ENCODE measurements around the gene SLC44A3.

Gene SLC44A3

DNA sequence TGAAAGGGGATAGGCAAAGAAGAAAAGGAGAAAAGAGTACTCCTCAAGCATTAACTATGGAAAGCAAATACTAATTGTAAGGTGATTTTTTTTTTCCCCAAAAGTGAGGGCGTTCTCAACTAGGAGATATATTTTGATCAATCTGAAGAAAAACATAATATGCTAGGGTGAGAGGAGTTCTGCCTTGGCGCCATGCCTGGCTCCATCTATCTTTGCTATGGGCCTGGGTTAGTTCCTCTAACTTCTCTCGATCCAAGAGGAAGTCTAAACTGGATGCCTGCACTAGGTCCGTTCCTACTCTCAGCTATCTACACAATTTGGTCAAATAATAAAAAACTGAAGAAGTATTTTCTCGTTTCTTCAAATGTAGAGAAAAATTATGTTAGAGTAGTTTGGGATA is 86.2 kb downstream of the SLC44A3 start (continued):
- TF ChIP-seq ZBTB7A (tag by site-specific recombination; IDR thresholded peaks at IDR 0.05; ENCODE audit: low read depth) (no peak), RBAK (tag by site-specific recombination; IDR thresholded peaks at IDR 0.05) (no peak), ZNF121 (tag by site-specific recombination; IDR thresholded peaks at IDR 0.05) (no peak), GLIS2 (tag by site-specific recombination; IDR thresholded peaks at IDR 0.05) (no peak), ZNF670 (tag by site-specific recombination; IDR thresholded peaks at IDR 0.05; ENCODE audit: low read depth) (no peak), ZNF571 (tag by site-specific recombination; IDR thresholded peaks at IDR 0.05) (no peak)
- TF ChIP-seq, protein P1, sequence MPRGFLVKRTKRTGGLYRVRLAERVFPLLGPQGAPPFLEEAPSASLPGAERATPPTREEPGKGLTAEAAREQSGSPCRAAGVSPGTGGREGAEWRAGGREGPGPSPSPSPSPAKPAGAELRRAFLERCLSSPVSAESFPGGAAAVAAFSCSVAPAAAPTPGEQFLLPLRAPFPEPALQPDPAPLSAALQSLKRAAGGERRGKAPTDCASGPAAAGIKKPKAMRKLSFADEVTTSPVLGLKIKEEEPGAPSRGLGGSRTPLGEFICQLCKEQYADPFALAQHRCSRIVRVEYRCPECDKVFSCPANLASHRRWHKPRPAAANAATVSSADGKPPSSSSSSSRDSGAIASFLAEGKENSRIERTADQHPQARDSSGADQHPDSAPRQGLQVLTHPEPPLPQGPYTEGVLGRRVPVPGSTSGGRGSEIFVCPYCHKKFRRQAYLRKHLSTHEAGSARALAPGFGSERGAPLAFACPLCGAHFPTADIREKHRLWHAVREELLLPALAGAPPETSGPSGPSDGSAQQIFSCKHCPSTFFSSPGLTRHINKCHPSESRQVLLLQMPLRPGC (tag by site-specific recombination; IDR thresholded peaks at IDR 0.05) = no peak

DNA sequence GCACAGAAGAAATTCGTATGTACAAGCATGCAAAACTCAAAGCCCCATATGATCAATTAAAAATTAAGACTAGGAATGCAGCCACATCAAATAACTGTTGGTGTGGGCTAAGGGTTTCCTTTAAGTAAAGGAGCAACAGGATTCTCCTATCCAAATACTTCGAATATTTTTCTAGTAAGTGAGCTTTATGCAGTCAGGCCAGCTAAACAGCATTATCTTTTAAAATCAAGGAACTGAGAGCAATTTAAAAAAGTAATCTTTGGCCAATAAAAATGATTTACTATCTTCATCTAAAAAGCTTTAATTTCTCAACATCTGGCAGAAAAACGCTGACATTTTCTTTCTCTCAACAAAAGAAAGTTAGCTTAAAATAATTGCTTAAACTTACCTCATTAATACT is 87.0 kb downstream of the SLC44A3 start:
- H3K27ac ChIP-seq (ENCODE audit: extremely low read depth, low read depth, low read length) = no peak overlapping the region
- POLR2A ChIA-PET = interaction anchor here (0.8 kb wide), 1 partner anchor 18 kb away, joined by 4 read pairs; no protein-coding TSS in a partner anchor
- no peaks in the 10 kb centered on the region for H3K9me3 ChIP-seq (ENCODE audit: control insufficient read depth, insufficient read depth, low read depth, low read length)
- H3K4me3 ChIP-seq (ENCODE audit: low read depth, low read length) = no peak overlapping the region
- H3K36me3 ChIP-seq (ENCODE audit: control insufficient read depth in 2 of 2, insufficient read depth in 1 of 2, low read length in 2 of 2) = peaks cover 0 to 3% of the 10 kb centered on the region in 2 experiments; a peak in 2 of 3 replicates
- CTCF ChIA-PET = interaction anchor here (0.8 to 2.8 kb wide), 3 partner anchors 52 to 136 kb away, joined by 3 to 11 read pairs (median 4); no protein-coding TSS in a partner anchor
- H3K4me1 ChIP-seq (ENCODE audit: control insufficient read depth, insufficient read depth, low read length) = peaks cover 8% of the 10 kb centered on the region; the same call in 1 of the 2 replicates
- TF ChIP-seq ZBTB21 (tag by site-specific recombination; IDR thresholded peaks at IDR 0.05) (no peak), ZFP41 (tag by site-specific recombination; IDR thresholded peaks at IDR 0.05; ENCODE audit: borderline replicate concordance) (no peak), ZNF292 (tag by site-specific recombination; IDR thresholded peaks at IDR 0.05; ENCODE audit: borderline replicate concordance, low read depth) (no peak), ZNF501 (tag by site-specific recombination; IDR thresholded peaks at IDR 0.05) (no peak), SP7 (tag by site-specific recombination; IDR thresholded peaks at IDR 0.05) (no peak), ZNF391 (tag by site-specific recombination; IDR thresholded peaks at IDR 0.05; ENCODE audit: borderline replicate concordance, low read depth) (no peak), KLF16 (tag by site-specific recombination; IDR thresholded peaks at IDR 0.05) (no peak), ZNF510 (tag by site-specific recombination; IDR thresholded peaks at IDR 0.05; ENCODE audit: insufficient replicate concordance) (no peak)
- TF ChIP-seq, protein P2, sequence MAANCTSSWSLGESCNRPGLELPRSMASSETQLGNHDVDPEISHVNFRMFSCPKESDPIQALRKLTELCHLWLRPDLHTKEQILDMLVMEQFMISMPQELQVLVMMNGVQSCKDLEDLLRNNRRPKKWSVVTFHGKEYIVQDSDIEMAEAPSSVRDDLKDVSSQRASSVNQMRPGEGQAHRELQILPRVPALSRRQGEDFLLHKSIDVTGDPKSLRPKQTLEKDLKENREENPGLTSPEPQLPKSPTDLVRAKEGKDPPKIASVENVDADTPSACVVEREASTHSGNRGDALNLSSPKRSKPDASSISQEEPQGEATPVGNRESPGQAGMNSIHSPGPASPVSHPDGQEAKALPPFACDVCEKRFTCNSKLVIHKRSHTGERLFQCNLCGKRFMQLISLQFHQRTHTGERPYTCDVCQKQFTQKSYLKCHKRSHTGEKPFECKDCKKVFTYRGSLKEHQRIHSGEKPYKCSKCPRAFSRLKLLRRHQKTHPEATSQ (tag by site-specific recombination; IDR thresholded peaks at IDR 0.05) = no peak
- TF ChIP-seq, protein P3, sequence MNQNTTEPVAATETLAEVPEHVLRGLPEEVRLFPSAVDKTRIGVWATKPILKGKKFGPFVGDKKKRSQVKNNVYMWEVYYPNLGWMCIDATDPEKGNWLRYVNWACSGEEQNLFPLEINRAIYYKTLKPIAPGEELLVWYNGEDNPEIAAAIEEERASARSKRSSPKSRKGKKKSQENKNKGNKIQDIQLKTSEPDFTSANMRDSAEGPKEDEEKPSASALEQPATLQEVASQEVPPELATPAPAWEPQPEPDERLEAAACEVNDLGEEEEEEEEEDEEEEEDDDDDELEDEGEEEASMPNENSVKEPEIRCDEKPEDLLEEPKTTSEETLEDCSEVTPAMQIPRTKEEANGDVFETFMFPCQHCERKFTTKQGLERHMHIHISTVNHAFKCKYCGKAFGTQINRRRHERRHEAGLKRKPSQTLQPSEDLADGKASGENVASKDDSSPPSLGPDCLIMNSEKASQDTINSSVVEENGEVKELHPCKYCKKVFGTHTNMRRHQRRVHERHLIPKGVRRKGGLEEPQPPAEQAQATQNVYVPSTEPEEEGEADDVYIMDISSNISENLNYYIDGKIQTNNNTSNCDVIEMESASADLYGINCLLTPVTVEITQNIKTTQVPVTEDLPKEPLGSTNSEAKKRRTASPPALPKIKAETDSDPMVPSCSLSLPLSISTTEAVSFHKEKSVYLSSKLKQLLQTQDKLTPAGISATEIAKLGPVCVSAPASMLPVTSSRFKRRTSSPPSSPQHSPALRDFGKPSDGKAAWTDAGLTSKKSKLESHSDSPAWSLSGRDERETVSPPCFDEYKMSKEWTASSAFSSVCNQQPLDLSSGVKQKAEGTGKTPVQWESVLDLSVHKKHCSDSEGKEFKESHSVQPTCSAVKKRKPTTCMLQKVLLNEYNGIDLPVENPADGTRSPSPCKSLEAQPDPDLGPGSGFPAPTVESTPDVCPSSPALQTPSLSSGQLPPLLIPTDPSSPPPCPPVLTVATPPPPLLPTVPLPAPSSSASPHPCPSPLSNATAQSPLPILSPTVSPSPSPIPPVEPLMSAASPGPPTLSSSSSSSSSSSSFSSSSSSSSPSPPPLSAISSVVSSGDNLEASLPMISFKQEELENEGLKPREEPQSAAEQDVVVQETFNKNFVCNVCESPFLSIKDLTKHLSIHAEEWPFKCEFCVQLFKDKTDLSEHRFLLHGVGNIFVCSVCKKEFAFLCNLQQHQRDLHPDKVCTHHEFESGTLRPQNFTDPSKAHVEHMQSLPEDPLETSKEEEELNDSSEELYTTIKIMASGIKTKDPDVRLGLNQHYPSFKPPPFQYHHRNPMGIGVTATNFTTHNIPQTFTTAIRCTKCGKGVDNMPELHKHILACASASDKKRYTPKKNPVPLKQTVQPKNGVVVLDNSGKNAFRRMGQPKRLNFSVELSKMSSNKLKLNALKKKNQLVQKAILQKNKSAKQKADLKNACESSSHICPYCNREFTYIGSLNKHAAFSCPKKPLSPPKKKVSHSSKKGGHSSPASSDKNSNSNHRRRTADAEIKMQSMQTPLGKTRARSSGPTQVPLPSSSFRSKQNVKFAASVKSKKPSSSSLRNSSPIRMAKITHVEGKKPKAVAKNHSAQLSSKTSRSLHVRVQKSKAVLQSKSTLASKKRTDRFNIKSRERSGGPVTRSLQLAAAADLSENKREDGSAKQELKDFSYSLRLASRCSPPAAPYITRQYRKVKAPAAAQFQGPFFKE (tag by site-specific recombination; IDR thresholded peaks at IDR 0.05; ENCODE audit: borderline replicate concordance) = no peak
- TF ChIP-seq, protein P4, sequence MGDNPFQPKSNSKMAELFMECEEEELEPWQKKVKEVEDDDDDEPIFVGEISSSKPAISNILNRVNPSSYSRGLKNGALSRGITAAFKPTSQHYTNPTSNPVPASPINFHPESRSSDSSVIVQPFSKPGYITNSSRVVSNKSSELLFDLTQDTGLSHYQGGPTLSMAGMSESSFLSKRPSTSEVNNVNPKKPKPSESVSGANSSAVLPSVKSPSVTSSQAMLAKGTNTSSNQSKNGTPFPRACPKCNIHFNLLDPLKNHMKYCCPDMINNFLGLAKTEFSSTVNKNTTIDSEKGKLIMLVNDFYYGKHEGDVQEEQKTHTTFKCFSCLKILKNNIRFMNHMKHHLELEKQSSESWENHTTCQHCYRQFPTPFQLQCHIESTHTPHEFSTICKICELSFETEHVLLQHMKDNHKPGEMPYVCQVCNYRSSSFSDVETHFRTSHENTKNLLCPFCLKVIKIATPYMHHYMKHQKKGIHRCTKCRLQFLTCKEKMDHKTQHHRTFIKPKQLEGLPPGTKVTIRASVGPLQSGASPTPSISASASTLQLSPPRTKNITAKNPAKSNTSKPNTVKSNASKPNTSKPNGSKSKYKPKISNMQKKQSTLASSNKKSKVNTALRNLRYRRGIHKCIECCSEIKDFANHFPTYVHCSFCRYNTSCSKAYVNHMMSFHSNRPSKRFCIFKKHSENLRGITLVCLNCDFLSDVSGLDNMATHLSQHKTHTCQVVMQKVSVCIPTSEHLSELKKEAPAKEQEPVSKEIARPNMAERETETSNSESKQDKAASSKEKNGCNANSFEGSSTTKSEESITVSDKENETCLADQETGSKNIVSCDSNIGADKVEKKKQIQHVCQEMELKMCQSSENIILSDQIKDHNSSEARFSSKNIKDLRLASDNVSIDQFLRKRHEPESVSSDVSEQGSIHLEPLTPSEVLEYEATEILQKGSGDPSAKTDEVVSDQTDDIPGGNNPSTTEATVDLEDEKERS (tag by site-specific recombination; IDR thresholded peaks at IDR 0.05) = no peak
- TF ChIP-seq, protein P5, sequence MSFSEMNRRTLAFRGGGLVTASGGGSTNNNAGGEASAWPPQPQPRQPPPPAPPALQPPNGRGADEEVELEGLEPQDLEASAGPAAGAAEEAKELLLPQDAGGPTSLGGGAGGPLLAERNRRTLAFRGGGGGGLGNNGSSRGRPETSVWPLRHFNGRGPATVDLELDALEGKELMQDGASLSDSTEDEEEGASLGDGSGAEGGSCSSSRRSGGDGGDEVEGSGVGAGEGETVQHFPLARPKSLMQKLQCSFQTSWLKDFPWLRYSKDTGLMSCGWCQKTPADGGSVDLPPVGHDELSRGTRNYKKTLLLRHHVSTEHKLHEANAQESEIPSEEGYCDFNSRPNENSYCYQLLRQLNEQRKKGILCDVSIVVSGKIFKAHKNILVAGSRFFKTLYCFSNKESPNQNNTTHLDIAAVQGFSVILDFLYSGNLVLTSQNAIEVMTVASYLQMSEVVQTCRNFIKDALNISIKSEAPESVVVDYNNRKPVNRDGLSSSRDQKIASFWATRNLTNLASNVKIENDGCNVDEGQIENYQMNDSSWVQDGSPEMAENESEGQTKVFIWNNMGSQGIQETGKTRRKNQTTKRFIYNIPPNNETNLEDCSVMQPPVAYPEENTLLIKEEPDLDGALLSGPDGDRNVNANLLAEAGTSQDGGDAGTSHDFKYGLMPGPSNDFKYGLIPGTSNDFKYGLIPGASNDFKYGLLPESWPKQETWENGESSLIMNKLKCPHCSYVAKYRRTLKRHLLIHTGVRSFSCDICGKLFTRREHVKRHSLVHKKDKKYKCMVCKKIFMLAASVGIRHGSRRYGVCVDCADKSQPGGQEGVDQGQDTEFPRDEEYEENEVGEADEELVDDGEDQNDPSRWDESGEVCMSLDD (tag by site-specific recombination; IDR thresholded peaks at IDR 0.05) = no peak
